Measurements from ENCODE around the gene GRAMD1A. TPM values are rescaled to one million over a fixed set of nuclear protein-coding genes. Genes with fewer than 3 reads are reported as not detected.

Gene GRAMD1A
- total RNA-seq, 1 experiment from 2014 or later: 24.8 TPM

DNA sequence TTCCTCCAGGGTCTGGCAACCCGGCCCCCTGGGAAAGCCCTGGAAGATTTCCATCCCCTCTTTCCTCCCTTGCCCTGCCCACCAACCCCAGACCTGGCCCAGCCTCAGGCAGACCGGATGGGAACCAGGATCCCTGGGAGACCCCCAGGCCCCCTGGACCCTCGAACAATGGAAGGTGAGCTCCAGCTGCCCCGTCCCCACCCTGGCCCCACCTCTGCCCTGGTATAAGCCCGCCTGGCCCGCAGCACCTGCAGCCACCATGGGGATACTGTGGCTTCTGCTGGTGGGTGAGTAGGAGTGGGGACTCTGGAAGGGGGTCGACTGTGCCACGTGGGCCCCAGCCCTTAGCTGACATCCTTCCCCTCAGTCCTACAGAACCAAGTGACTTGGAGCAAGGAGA is 73.8 kb downstream of the GRAMD1A start:
- DNase-seq (ENCODE audit: low spot score): no peak

DNA sequence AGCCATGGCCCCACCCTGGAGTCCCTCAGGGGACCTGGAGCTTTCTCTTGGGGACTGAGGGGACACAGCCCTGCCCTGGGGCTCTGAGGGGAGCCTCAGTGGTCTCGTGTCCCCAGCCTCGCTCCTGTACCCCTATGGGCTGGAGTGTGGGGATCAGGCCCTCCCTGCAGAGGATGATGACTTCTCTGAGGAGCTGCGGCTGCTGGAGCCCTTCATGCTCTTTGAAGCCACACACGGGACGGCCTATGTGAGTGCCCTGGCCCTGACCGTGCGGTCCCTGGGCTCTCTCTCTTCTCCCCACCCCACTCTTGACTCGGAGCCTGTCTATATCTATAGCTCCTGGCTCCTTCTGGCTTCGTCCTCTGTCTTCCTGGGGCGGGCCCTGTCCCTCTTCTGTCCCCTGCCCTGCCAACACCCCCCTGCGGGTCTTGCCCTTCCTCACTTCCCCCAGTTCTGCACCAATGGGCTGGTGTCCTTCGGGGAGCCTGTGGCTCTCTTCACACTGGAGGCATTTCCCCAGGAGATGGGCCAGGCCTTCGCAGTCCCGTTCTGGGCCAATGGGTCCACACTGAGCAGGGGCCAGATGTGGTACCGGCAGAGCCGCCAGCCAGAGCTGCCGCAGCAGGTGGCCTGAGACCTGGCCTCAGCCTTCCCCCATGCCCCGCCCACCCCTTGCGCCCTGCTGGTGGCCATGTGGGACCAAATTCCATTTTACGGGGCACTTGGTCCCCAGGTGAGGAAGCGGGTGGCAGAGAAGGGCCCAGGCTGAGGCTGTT is 74.5 kb downstream of the GRAMD1A start:
- no peak for DNase-seq (ENCODE audit: low spot score)

DNA sequence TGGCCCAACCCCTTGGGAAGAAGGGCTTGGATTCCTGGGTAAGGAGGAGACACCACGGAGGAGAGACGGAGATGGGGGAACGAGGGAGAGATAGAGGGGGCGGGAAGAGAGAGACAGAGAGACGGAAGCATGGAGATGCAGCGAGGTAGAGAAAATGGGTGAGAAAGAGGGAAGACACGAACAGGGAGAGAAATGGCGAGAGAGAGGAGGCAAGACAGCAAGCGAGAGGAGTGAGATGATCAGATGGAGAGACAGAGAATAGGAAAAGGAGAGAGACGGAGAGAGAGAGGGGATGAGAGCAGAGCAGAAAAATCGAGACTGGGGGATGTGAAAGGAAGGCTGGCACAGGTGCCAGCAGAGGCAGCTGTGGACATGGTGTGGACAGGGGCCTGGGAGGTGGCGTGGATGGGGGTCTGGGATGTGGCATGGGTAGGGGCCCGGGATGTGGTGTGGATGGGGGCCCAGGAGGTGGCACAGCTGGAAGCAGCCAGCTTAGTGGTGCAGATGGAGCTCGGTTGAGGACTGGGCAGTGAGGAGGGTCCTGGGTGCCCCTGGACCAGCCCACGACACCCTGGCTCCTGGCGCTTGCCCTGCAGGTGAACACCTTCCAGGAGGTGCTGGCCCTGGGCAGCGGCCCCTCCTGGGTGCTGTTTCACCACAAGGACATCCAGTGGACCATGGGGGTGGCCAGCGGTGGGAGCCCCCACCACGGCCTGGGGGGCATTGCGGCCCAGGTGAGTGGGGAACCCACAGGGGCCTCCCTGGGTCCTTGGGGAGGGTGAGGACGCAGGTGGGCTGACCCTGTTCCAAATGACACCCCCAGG is 75.3 kb downstream of the GRAMD1A start:
- DNase-seq (ENCODE audit: low spot score): no peak

DNA sequence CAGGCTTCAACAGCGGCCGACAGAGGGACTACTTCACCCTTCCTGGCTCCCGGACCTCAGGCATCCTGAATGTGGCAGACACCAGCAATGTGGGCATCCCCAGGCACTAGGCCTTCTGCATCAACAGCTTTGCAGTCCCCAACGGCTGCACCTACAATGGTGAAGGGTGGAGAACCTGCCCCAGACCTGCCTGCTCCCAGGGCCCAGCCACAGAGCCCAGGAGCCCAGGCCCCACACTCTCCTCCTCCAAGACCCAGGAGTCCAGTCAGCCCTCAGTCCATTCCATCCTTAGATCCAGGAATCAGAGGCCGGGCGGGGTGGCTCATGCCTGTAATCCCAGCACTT is 75.9 kb downstream of the GRAMD1A start:
- DNase-seq (ENCODE audit: low spot score): no peak

Other genes starting within 250 kb of the GRAMD1A start
- 6.7 TPM in 2 replicates for gene ZNF599, start 227.1 kb upstream of the GRAMD1A start, total RNA-seq (2014; rRNA removed; shearing (Covaris generic))
- 2.0 and 2.7 TPM in 2 replicates for gene ZNF30, start 73.4 kb upstream of the GRAMD1A start, total RNA-seq (2014; rRNA removed; shearing (Covaris generic))
- gene ZNF792, start 36.1 kb upstream of the GRAMD1A start, total RNA-seq (2014; rRNA removed; shearing (Covaris generic)): 11.8 and 12.7 TPM in 2 replicates
- gene SCN1B, start 30.1 kb downstream of the GRAMD1A start, total RNA-seq (2014; rRNA removed; shearing (Covaris generic)): 0.25 and 0.73 TPM in 2 replicates
- 0.42 and 3.0 TPM in 2 replicates for gene HPN, start 41.4 kb downstream of the GRAMD1A start, total RNA-seq (2014; rRNA removed; shearing (Covaris generic))
- 15.8 and 38.9 TPM in 2 replicates for gene FXYD3, start 115.5 kb downstream of the GRAMD1A start, total RNA-seq (2014; rRNA removed; shearing (Covaris generic))
- not detected in 2 replicates for gene LGI4, start 134.7 kb downstream of the GRAMD1A start, total RNA-seq (2014; rRNA removed; shearing (Covaris generic))
- not detected in 2 replicates for gene FXYD1, start 138.5 kb downstream of the GRAMD1A start, total RNA-seq (2014; rRNA removed; shearing (Covaris generic))
- not detected in 2 replicates for gene FXYD7, start 142.9 kb downstream of the GRAMD1A start, total RNA-seq (2014; rRNA removed; shearing (Covaris generic))
- gene FXYD5, start 154.4 kb downstream of the GRAMD1A start, total RNA-seq (2014; rRNA removed; shearing (Covaris generic)): 46.4 and 48.2 TPM in 2 replicates
- gene FAM187B, start 228.4 kb downstream of the GRAMD1A start, total RNA-seq (2014; rRNA removed; shearing (Covaris generic)): not detected in 2 replicates
- 475 and 478 TPM in 2 replicates for gene LSR, start 248.7 kb downstream of the GRAMD1A start, total RNA-seq (2014; rRNA removed; shearing (Covaris generic))

Data from HT-29 (cell line).